ENCODE results near the gene FAM53A. TPM values are rescaled to one million over a fixed set of nuclear protein-coding genes. Genes with fewer than 3 reads are reported as not detected.

FAM53A gene
- total and polyA plus RNA-seq, 2 of the 13 experiments (the other 11 are each of a cell fraction or from before 2014, with no cell fraction given): 0.48 to 1.1 TPM

- TF ChIP-seq, protein P1, sequence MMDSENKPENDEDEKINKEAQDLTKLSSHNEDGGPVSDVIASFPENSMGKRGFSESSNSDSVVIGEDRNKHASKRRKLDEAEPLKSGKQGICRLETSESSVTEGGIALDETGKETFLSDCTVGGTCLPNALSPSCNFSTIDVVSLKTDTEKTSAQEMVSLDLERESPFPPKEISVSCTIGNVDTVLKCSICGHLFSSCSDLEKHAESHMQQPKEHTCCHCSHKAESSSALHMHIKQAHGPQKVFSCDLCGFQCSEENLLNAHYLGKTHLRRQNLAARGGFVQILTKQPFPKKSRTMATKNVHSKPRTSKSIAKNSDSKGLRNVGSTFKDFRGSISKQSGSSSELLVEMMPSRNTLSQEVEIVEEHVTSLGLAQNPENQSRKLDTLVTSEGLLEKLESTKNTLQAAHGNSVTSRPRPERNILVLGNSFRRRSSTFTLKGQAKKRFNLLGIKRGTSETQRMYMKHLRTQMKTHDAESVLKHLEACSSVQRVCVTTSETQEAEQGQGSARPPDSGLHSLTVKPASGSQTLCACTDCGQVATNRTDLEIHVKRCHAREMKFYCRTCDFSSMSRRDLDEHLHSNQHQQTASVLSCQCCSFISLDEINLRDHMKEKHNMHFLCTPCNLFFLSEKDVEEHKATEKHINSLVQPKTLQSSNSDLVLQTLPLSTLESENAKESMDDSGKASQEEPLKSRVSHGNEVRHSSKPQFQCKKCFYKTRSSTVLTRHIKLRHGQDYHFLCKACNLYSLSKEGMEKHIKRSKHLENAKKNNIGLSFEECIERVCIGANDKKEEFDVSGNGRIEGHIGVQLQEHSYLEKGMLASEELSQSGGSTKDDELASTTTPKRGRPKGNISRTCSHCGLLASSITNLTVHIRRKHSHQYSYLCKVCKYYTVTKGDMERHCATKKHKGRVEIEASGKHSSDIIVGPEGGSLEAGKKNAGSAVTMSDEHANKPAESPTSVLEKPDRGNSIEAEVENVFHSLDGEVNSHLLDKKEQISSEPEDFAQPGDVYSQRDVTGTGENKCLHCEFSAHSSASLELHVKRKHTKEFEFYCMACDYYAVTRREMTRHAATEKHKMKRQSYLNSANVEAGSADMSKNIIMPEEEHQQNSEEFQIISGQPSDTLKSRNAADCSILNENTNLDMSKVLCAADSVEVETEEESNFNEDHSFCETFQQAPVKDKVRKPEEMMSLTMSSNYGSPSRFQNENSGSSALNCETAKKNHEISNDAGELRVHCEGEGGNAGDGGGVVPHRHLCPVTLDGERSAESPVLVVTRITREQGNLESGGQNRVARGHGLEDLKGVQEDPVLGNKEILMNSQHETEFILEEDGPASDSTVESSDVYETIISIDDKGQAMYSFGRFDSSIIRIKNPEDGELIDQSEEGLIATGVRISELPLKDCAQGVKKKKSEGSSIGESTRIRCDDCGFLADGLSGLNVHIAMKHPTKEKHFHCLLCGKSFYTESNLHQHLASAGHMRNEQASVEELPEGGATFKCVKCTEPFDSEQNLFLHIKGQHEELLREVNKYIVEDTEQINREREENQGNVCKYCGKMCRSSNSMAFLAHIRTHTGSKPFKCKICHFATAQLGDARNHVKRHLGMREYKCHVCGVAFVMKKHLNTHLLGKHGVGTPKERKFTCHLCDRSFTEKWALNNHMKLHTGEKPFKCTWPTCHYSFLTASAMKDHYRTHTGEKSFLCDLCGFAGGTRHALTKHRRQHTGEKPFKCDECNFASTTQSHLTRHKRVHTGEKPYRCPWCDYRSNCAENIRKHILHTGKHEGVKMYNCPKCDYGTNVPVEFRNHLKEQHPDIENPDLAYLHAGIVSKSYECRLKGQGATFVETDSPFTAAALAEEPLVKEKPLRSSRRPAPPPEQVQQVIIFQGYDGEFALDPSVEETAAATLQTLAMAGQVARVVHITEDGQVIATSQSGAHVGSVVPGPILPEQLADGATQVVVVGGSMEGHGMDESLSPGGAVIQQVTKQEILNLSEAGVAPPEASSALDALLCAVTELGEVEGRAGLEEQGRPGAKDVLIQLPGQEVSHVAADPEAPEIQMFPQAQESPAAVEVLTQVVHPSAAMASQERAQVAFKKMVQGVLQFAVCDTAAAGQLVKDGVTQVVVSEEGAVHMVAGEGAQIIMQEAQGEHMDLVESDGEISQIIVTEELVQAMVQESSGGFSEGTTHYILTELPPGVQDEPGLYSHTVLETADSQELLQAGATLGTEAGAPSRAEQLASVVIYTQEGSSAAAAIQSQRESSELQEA (CRISPR knock-in tag; IDR thresholded peaks at IDR 0.05; ENCODE audit: not compliant biosample characterization): no peak
- TF ChIP-seq GFI1 (CRISPR knock-in tag; IDR thresholded peaks at IDR 0.05; ENCODE audit: borderline replicate concordance) (no peak), CCAR2 (optimal IDR thresholded peaks at IDR 0.05; ENCODE audit: low read depth, low read length) (no peak), DNMT1 (CRISPR knock-in tag; IDR thresholded peaks at IDR 0.05) (no peak), MTF2 (CRISPR knock-in tag; IDR thresholded peaks at IDR 0.05; ENCODE audit: borderline replicate concordance) (no peak), U2AF2 (IDR thresholded peaks at IDR 0.05; ENCODE audit: low read depth, low read length) (no peak), SNRNP70 (IDR thresholded peaks at IDR 0.05; ENCODE audit: low read depth, low read length) (no peak), TBX3 (IDR thresholded peaks at IDR 0.05; ENCODE audit: borderline replicate concordance) (no peak), ZBTB26 (CRISPR knock-in tag; IDR thresholded peaks at IDR 0.05; ENCODE audit: borderline replicate concordance) (no peak), MIXL1 (CRISPR knock-in tag; IDR thresholded peaks at IDR 0.05) (no peak)
These were observed 17.7 kb downstream of the FAM53A start (continued) for GRCh38 chr4:1666391-1666790.

Measured in HepG2 (cell line).